GM21447 (cell line): ENCODE results near the gene SPPL3.

ENCODE experiments used
- ATAC-seq: cut with Tn5 transposase; IDR thresholded peaks from one replicate; pipeline ENCODE4 v1.9.1; 2021; ENCODE audit not compliant: unreplicated experiment

SPPL3 gene

GRCh38 chr12:120726961-120727360 lies 177.2 kb downstream of the SPPL3 start:
- ATAC-seq: no peak

- no peak for ATAC-seq
Observed at GRCh38 chr12:120726510-120726793, 177.7 kb downstream of the SPPL3 start.

GRCh38 chr12:120725659-120726509 lies 178.3 kb downstream of the SPPL3 start, which contains the start of gene ACADS:
ACADS (plus strand) TSS chr12:120725826; CDS start chr12:120725886, 60 bp downstream.
- ATAC-seq: peak; percentile 87

- ATAC-seq: no peak
Observed at GRCh38 chr12:120725151-120725658, 179.0 kb downstream of the SPPL3 start.

DNA sequence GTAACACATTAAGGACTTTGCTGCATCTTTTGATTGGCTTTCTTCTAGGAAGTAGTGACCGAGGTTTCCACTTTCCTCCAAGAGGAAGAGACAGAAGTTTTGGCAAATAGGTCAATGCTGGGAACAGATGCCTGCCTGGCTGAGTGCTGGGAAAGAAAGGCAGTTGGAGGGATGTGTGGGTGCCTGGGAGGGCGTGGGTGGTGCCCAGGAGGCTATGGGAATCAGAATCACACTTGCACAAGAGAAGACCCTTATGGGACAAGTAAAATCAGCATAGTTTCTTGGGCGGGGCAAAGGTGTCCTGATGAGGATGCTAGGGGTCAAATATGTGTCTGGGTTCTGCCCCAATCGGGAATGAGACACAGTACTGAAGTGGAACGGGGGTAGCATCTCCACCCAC lies 179.4 kb downstream of the SPPL3 start:
- ATAC-seq: no peak

- no peak for ATAC-seq
Observed at GRCh38 chr12:120722784-120723183, 181.4 kb downstream of the SPPL3 start.

DNA sequence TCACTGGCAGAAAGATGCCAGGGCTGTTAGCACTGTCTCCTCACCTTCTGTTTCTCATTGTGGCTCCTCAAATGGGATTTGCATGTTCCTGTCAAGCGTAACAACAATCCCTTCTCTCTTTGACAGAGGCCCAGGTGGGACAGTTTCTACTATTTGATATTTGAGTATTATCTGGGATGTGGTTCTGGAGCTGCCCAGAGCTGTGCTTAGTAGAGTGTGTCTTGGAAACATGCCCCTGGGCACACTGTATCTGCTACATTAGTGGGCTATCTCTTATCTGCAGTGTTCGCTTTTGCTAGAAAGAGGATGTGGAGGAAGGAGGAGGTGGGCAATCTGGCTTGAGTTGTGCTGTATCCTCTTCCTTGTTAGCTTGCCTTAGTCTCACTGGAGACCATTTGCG lies 182.3 kb downstream of the SPPL3 start:
- ATAC-seq: no peak

DNA sequence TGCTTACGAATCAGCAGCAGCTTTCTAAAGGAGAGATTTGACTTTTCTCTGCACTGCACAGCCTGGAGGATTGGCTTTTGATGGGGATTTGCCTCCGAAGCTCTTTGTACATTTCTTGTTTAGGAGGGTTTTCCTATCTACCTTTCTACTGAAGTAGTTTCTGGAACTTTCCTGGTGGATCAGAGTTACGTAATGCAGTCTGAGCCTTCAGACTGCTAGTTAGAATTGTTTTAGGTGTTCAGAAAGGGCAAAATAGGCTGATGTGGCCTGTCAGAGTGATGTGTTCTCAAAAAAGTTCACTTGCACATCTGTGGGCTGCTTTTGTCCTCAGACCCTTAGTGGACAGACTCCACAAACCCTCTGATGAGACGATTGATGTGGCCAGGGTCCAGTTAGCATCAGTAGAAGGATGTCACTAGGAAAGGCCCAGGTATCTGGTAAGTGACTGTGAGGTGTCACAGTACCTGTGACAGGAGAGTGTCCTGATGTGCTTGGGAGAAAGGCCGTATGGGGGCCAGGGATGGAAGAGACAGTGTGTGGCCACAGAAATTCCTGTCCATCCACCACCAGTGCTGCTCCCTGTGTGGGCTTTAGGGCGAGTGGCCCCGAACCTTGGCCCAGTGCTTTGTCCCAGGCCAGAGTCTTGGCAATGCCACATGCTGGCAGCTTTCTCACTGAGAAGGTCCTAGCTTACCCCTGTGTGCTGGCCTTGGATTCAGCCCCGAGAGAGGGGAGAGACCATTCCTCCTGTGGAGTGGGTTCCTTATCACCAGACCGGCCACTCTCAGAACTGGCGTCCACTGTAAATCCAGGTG lies 183.0 kb downstream of the SPPL3 start:
- ATAC-seq: no peak

DNA sequence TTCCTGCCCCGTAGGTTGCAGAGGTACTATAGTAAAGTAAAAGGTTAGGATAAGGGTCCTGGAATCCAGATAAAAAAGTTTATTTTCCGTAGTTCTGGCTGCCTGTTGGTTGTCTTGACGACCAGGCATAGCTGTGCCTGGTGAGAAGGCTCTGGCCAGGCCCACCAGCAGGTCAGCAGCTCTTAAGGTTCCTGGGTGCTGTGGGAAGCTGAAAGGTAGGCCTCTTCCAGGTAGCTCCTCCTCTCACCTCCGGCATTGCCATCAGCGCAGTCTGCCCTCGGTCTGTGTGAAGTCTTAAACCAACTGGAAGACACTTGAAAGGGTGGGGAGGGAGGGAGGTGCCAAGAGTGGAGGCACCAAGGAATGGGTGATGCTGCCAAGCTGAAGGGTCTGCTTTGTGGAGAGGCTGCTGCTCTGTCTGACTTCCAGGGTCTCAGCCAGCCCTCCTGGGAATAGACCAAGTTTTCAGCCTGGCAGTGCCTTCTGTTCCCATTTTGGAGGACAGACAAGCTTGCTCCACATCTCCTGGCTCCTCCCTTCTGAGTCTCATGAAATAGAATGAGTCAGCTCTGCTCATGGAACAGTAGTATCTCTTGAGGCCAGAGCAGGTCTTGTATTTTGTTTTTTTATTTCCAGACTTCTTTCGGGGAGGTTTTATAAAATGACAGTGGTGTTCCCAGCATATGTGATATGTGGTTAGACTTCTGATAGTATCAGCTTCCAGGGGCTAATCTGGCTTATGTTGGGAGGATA lies 183.7 kb downstream of the SPPL3 start:
- ATAC-seq: no peak

- no peak for ATAC-seq
Observed at GRCh38 chr12:120719496-120720233, 184.5 kb downstream of the SPPL3 start.

DNA sequence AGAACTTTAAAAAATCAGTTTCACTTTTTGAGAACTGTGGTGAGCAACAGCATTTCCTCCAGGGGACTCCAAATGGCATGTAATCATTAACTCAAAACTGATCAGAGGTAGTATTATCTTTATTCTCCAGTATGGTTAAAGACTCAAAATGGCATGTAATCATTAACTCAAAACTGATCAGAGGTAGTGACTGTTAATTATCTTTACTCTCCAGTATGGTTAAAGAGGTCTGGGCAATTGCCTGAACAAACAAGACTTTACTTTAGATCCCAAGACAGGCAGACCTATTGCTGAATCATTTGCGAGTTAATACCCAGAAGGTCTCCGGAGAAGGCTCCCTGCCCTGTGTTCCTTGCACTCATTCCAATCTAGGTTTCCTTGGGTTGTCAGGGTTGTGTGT lies 185.1 kb downstream of the SPPL3 start:
- ATAC-seq: no peak

DNA sequence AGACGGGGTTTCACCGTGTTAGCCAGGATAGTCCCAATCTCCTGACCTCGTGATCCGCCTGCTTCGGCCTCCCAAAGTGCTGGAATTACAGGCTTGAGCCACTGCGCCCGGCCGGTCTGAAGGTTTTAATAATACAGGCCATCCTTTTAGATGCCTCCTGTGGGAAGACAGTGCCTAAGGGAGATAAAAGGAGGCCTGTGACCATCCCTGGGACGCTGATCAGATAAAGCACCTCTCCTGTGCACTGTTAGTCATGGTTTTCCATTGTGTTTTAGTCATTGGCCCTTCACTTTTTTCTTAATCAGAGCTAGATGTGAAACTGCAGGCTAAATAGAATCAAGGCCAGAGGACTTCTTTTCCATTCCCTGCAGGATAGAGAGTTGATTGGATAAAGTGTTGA lies 186.1 kb downstream of the SPPL3 start:
- no peak for ATAC-seq

GRCh38 chr12:120713861-120714482 lies 190.2 kb downstream of the SPPL3 start:
- no peak for ATAC-seq

- ATAC-seq: no peak
Observed at GRCh38 chr12:120712610-120713009, 191.5 kb downstream of the SPPL3 start.
